SKM-1 treated with dmso at 0.1 percent for 144 hours (cell line): ENCODE data around the gene IL6R.

ENCODE experiments used
- DNase-seq: peaks from one replicate; lab custom pipeline; 2025; ENCODE audit not compliant: unreplicated experiment; lab: John Stamatoyannopoulos, UW

Gene IL6R

GRCh38 chr1:154446789-154447188 is 41.6 kb downstream of the IL6R start:
- DNase-seq: no peak

GRCh38 chr1:154448331-154448811 is 43.2 kb downstream of the IL6R start:
- no peak for DNase-seq

DNA sequence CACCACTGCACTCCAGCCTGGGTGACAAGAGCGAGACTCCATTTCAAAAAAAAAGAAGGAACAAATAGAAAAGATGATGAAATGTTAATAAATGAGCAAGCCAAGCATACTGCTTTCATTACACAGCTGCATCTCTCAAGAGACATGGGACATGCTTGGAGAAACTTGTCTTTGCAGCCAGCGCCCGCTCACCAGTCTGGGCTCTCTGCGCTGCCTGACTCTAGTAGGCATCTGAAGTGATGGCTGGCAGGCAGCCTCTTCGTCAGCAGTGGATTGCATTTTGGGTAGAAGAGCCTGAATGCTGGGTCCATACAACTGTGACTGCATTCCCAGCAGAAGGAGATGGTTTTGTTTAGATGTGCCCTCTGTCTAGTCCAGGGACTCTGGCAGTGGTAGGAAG is 48.0 kb downstream of the IL6R start:
- DNase-seq: no peak

GRCh38 chr1:154453574-154454352 is 48.6 kb downstream of the IL6R start:
- peak; percentile 81 for DNase-seq

GRCh38 chr1:154454386-154455120 is 49.4 kb downstream of the IL6R start:
- DNase-seq: peak; percentile 54

DNA sequence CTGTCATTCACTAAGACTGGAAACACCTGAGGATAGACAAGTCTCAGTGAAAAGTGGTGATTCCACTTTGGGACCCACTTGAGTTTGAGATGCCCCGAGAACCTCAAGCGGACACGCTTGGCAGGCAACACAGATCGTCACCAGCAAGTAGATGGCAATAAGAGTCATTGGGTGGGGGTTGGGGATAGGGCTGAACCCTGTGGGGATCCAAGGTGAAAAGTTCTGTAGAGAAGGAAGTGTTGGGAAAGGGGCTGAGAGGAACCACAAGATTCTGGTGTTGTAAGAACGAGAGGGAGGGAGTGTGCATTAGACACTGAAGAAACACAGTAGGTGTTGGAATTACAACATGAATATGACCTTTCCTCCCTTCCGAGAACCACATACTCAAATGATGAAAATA is 51.5 kb downstream of the IL6R start:
- DNase-seq: peak; percentile 100

- no peak for DNase-seq
Measured at GRCh38 chr1:154459080-154459479, 53.9 kb downstream of the IL6R start.

GRCh38 chr1:154460695-154461260 is 55.6 kb downstream of the IL6R start:
- no peak for DNase-seq

DNA sequence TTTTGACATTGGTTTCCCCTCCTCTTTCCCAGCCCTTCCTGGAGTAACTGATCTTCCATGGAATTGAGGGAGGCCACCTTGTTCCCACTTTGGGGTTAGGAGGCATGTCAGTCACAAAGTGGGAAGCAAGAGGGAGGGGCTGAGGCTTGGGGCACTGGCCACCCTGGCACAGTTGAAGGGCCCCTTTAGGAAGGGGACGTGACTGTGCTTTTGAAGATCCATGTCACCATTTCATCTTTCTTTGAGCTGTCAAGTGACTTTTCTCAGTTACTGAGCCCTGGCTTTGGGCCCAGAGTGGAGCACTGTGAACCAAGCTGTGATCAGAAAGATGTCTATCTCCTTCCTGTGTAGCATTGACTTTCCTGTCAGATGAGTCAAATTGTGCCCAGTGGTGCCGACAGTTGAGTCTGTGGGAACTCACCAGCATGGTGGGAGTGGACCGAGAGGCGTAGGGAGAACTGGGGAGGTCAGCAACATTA is 58.4 kb downstream of the IL6R start:
- no peak for DNase-seq

DNA sequence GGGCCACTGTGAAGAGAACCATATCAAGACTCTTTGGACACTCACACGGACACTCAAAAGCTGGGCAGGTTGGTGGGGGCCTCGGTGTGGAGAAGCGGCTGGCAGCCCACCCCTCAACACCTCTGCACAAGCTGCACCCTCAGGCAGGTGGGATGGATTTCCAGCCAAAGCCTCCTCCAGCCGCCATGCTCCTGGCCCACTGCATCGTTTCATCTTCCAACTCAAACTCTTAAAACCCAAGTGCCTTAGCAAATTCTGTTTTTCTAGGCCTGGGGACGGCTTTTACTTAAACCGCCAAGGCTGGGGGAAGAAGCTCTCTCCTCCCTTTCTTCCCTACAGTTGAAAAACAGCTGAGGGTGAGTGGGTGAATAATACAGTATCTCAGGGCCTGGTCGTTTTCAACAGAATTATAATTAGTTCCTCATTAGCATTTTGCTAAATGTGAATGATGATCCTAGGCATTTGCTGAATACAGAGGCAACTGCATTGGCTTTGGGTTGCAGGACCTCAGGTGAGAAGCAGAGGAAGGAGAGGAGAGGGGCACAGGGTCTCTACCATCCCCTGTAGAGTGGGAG is 60.6 kb downstream of the IL6R start:
- DNase-seq: no peak

DNA sequence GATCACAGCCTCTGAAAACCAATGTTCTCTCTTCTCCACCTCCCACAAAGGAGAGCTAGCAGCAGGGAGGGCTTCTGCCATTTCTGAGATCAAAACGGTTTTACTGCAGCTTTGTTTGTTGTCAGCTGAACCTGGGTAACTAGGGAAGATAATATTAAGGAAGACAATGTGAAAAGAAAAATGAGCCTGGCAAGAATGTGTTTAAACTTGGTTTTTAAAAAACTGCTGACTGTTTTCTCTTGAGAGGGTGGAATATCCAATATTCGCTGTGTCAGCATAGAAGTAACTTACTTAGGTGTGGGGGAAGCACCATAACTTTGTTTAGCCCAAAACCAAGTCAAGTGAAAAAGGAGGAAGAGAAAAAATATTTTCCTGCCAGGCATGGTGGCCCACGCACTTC is 61.1 kb downstream of the IL6R start:
- no peak for DNase-seq

- DNase-seq: no peak
Measured at GRCh38 chr1:154466921-154467417, 61.8 kb downstream of the IL6R start.

- DNase-seq: no peak
Measured at GRCh38 chr1:154467434-154468102, 62.4 kb downstream of the IL6R start.

DNA sequence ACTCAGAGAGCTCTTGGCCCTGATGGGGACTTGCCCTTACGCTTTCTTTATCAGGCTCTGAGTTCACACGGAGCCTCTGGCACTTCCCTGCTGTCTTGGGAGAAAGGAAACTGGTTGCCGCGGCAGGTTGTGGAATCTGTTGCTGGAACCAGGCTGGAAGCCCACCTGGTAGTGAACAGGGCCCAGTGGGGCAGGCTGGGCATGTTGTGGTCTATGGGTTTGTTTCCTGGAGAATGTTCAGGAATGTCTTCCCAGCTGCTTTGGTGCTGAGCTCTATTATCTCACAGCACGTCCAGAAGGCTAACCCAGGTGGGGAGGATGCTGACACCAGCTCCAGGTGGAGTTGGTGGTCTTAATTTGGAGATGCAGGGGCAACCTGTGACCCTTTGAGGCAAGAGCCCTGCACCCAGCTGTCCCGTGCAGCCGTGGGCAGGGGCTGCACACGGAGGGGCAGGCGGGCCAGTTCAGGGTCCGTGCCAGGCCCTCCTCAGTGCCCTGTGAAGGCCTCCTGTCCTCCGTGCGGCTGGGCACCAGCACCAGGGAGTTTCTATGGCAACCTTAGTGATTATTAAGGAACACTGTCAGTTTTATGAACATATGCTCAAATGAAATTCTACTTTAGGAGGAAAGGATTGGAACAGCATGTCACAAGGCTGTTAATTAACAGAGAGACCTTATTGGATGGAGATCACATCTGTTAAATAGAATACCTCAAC is 63.5 kb downstream of the IL6R start:
- DNase-seq: no peak

DNA sequence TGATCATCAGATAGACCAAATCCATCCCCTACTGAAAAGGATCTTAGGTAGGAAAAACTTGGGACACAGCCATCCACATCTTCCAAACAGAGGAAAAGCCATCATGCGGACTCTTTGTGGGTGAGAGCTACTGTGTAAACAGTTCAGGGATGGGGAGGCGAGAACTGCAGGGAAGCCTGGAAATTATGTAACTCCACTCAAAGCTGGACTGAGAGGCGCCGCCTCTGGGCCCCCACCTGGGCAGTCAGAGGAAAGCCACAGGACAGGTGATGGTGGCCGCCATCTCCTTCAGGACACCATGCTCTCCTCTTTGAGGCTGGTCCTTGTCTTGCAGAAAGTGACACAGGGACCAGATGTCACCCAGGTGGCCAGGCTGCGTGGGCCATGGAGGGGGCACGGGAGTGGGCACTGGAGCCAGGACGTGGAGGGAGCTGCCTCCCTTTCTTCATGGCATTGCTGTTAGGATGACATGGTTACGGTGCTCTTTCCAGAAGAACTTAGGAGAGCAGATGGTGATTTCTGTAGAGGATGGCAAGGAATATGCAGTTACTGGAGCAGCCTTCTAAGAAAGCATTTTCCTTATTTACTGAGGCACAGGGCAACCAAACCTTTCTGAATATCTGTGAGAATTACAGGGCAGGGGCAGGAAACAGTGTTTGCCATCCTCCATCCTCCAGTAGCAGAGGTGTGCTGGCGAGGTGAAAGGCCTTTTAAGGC is 64.9 kb downstream of the IL6R start:
- DNase-seq: no peak

- DNase-seq: no peak
Measured at GRCh38 chr1:154471304-154471703, 66.2 kb downstream of the IL6R start.

DNA sequence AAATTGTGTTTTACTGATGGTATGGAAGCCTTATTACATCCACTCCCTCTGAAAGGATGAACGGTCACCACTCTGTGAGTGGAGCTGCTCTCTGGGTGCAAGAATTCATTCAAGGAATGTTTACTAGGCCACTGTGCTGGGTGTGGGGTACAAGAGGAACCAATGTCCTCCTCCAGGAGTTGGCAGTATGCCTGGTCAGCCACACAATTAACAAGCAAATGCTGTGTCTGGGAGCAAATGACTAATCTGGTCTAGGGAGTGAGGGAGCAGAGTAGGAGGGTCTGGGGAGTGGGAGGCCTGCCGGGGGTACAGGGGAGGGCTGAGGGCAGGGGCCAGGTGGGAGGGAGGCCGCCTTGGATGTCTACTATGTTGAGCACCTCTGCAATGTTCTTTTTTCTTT is 69.7 kb downstream of the IL6R start:
- peak; percentile 56 for DNase-seq

GRCh38 chr1:154476791-154477190 is 71.6 kb downstream of the IL6R start:
- no peak for DNase-seq

- DNase-seq: no peak
Measured at GRCh38 chr1:154478013-154478412, 72.9 kb downstream of the IL6R start.

DNA sequence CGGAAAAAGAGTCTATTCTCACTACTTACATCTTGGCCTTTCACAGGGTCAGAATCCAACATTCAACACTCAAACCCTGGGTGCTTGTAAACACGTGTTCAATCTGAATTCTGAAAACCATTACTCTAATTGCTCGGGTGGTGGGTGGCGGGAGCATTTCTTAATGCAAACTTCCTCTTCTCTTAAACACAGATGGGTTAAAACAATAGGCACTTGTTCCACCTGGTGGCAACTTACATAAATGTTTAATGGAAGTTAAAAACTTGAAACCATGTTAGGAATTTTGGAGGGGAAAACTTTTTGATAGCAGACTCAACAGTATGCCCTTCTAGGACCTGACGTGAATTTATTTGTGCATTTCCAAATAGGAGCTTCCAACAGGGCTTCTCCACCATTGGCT is 73.5 kb downstream of the IL6R start:
- DNase-seq: peak; percentile 93
